T-helper 1 cell (primary cell): ENCODE results near the gene MRC1.

Experiments
- DNase-seq, 5 donors: peaks; one replicate each; pipeline ENCODE4 v3.0.0-alpha.2; 2012 to 2020

MRC1 gene

DNA sequence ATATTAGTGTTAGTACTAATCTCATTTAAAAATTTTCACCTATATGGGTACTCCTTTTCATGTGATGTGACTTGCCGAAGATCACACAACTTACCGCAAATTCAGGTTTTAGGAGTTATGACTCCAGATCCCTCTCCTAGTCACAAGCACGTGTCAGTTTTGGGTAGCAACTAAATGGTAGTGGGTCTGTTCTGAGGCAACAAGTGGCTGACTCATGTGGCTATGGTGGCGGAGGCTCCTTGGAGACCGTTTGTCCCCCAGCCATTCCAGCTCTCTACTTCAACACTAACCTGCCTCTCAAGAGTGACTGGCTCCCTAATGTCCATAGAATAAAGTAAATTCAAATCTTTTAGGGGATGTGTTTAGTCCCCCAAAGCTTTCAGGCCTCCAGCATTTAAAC, 39.5 kb downstream of the MRC1 start:
- no peak for DNase-seq

DNA sequence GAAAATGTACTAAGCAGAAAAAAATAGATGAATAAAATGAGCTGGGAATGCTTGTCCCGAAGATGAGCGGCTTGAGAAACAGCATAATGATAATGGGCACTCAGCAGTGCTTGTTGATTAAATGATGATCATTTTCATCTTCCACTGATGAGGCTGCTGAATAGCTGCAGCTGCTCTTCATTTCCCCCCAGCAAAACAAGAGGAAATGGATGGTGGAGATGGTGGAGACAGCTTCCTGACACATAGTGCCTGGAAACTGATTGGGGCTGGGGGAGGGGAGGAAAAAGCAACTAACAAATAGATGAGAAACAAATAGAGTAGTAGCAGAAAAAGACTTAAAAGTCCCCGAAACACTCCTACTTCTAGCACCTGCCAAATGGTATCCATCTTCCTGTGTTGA, 41.4 kb downstream of the MRC1 start:
- no peak for DNase-seq

DNA sequence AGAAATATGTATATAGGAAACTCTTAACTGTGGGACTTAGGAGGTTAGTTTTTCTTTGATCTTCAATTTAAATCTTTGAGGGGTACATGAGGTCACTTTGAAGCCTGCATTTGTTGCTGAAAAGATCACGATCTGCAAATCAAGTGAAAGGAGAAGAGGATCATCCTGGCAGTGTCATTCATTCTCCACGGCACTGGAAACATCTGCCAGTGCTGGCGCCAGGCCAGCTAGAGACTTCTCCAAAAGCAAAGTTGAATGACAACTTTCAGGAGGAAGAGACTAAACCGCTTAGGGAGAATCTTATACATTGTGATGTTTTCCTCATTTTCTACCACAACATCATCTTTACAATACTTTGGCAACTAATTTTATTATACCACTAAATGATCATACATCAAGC, 42.5 kb downstream of the MRC1 start:
- no peak for DNase-seq

DNA sequence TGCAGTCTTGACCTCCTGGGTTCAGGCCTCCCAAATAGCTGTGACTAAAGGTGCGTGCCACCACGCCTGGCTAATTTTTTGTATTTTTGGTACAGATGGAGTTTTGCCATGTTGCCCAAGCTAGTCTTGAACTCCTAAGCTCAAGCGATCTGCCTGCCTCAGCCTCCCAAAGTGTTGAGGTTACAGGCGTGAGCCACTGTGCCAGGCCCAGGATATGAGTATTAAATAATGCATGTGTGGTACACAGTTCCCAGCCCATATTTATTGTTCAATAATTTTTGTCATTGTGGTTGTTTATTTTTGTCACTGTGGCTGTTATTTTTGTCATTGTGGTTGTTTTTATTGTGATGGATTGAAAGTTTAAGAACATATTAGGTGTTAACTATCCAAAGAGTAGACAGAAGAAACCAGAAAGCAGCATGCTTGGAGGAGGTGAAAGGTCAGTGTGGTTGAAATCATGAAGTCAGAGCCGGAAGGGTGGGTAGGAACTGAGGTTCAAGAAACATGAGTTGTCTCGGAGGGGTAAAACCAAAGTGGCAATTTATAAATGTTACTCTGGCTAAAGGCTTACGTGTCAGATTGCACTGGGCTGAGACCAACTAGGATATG, 45.0 kb downstream of the MRC1 start:
- no peak for DNase-seq

DNA sequence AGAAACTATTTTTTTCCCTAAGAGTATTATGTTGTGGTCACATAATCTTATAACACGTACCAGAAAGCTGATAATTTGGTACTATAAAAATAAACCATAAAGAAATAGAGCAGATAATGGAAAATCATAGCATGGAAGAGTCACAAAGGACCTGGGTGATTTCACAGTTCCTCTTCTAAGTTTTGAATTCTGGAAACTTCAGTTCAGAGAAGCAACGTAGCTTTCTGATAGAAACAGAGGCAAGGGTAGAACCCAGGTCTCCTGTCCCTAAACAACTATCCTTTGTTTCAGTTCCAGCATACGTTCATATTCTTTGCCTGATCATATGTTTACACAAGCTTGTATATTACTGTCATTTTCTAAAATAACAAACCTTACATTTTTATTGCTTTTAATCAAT, 47.9 kb downstream of the MRC1 start:
- DNase-seq: no peak

DNA sequence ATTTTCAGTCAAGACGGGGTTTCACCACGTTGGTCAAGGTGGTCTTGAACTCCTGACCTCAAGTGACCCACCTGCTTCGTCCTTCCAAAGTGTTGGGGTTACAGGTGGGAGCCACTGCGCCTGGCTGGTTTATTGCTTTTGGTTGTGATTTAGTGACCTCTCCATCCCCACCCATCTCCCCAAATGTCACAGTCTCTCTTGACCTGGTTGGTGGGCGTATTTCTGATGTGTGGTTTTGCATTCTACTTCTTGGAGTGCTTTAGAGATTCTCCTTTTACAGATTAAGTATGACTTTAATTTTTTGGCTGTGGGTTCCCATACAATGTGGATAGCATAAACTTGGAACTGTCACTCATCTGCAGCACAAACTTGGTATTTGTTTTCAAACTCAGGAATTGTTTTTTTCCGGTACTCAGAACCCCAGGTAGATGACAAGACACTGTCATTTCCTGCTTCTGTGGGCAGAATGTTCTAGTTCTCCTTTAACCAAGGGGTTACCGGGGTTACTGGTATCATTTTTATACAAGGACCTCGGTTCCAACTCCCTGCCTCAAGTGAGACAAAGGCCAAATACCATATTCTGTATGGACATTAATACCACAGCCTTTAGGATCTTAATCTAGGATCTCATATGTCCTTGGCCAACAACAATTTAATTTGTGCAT, 50.5 kb downstream of the MRC1 start:
- DNase-seq: no peak

DNA sequence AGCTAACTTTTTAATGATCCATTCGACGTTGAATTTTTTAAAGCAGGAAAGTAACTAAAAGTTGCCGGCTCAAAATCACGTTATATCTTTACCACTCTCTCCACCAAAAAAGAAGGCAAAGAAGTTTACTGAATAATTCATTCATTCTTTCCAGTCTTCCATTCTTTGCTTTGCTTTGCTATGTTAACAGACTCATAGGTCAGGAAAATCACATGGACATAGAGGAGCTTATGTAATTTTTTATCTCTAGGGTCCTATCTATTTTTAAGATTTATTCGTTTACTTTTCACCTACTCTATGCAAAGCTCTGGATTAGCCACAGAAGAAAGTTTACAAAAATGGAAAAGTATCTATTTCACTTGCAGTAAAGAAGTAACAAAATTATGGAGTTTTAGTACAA, 52.6 kb downstream of the MRC1 start:
- no peak for DNase-seq

DNA sequence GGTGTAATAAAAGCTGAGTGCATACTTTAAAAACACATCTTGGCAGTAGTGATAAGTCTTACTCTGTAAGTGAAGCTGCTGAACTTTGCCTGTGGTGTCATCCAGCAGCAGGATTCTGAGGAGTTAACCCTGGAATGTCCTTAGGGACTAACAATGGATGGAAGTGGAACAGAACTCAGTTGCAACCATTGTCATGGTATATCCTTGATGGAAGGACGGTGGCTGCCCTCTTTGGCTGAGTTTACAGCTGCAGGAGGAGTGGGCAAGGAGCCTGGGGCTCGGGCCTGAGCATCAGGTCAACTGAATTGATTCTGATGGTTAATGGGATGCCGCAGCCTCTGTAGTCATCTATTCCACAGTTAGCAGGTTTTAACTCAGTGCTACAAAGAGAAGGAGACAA, 56.2 kb downstream of the MRC1 start:
- DNase-seq: no peak

DNA sequence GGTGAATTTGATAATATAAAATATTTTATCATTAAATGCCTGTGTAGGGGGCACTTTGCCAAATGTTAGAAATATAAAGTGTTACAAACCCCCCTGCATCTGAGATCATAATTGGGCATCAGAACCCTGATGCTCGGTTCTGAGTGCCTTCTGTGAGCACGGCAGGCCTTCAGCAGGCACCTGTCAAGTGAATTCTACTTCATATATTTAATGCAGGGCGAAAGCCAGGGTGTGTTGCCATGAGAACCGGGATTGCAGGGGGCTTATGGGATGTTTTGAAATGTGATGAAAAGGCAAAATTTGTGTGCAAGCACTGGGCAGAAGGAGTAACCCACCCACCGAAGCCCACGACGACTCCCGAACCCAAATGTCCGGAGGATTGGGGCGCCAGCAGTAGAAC, 57.2 kb downstream of the MRC1 start:
- no peak for DNase-seq

DNA sequence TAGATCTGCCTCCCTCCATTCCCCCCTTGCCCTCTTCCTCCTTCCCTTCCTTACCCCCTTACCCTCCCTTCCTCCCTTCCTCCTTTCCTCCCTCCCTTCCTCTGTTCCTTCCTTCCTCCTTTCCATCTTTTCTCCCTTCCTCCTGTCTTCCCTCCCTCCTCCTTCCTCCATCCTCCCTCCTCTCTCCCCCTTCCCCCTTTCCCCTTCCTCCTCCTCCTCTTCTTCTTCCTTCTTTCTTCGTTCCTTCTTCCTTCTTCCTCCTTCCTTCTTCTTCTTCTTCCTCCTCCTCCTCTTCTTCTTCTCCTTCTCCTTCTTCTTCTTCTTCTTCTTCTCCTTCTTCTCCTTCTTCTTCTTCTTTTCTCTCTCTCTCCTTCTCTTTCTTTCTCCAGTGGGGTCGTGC, 57.9 kb downstream of the MRC1 start:
- DNase-seq: no peak

DNA sequence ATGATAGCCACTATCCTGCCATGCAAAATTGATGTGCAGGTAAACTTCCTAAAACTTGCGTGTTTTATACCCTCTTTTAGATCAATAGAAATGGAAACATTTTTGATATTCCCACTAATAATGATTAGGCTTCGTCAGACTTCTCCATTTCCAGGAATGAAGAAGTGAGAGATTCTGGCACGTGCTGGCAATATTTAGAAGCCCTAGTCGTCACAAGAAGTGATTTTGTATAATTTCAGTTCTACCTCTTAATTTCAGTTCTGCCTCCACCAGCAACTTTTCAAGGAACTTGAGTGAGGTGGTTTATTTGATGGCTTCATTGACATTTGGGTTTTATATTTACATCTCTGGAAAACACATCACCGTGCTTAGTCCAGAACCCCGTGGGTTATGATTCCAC, 61.9 kb downstream of the MRC1 start:
- DNase-seq: no peak

DNA sequence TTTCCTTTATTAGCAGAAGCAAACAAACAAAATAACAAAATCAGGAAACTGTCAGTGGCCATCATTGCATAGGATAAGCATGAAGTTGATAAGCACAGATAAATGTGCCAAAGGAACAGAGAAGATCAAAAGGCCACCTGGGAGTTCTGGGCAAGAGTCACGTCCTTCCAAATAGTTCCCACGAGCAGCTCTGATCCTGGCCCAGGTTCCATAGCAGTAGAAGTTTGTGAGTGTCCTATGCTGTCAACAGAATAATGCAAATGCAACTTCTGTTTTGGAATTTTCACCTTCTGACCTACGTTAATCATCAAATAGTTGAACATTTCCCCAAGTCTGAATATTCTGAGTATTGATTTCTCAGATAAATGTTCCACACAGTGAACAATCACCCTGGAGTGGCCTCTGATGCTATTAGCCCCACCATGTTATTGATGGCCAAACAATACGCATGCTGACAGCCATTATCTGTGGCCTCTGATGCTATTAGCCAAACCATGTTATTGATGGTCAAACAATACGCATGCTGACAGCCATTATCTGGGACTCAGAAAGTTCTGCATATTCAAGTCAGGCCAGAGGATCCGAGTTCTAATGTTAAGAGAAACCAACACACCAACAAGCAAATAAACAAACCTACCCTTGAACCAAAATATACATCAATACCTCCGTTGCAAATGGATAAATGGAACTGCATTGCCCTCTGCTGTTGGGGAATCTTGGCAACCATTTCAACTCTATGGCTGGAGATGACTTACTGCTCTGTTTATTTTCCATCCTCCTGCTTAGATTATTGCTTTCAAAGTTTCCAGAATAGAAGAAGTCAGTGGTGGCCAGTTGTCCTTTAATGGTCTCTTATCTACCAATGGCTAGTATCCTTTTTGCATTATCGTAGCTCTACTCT, 63.3 kb downstream of the MRC1 start:
- no peak for DNase-seq

DNA sequence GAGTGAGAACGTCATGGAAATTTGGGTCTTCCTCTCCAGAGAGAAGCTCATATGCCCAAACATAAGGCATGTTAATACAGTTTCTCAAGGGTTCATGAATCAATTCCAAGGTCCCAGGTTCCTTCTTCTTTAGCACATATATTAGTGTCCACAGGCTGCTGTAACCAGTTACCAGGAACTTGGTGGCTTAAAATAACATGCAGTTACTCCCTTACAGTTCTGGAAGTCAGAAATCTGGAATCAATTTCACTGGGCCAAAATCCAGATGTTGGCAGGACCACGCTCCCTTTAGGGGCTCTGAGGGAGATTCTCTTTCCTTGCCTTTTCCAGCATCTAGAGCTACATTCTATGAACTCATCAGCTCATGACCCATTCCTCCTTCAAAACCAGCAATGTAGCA, 64.8 kb downstream of the MRC1 start:
- no peak for DNase-seq

DNA sequence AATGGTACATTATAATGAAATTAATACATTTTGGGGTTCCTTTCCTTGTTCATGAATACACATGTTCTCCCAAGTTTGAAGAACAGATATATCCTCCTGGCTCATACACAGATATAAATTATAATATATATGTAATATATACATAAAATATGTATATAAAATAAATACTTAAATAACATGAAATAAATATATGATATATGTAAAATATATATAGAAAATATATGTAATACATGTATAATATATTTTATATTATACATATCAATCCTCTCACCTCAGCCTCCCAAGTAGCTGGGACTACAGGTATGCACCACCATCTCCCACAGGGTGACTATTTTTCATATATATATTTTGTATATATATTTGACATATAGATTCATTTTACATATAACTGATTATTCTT, 68.0 kb downstream of the MRC1 start:
- DNase-seq: no peak

DNA sequence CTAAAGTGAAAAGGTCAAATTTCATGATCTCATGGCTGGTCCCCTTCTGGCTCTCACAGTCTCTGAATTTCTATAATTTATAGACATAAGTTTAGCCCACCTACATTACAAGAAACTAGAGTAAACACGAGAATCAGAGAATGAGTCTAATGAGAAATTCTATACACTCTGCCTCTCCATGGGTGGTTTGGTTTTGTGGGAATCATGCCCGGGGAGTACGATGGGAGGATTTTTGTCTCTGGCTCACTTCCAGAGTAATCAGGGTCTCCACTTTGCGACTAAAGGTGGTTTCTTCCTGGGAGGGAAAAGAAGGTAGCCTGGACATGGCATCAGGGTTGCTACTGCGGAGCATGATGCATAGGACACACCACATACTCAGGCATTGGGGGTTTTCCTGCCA, 69.7 kb downstream of the MRC1 start:
- DNase-seq: no peak

DNA sequence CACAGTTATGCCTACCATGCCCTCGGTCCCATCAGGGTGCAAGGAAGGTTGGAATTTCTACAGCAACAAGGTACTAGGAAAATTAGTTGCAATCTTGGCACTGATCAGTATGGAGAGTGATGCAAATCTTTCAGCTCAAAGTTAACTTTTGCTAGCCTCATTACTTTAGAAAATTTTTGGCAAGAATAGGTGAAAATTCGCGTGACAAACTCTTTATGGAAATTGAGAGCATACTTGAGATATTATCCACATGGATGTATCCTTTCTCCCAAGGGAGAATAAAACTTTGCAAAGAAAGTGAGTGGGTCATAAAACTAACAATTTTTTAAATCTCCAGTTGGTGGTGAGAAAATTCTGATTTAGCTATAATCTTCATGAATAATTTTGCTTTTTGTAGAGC, 71.5 kb downstream of the MRC1 start:
- no peak for DNase-seq

DNA sequence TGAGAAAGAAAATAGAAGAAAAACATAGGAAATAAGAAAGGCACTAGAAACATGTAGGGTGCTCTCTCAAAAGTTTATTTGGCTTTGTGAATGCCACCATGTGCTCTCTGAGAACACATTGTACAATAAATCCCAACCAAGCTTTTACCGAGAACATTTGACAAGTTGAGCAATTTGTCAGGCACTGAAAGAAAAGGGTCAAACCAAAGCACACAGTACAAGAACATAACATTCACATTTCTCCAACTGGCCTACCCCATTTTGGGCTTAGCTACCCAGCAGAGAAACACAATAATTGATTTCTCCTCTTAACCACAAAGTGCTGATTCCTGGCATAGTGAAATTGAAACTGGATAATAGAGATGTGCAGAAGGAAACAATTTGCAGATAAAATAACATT, 73.4 kb downstream of the MRC1 start:
- no peak for DNase-seq

DNA sequence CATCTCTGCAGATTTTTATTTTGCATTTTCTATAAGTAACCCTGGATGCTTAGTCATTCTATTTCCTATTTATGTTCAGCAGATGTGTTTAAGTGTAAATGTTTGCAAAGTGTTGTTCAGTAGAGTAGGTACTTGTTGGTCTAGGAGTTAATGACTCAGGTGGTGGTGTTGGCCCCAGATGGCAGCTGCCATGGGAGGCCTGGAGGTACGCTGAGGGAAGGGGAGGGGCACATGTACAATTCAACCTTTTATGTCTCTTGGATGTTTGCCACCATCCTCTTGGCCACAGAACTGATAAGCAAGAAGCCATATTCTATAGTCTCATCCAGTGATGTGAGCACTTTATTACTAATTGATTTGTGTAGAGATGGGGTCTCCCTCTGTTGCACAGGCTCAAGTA, 74.5 kb downstream of the MRC1 start:
- no peak for DNase-seq

DNA sequence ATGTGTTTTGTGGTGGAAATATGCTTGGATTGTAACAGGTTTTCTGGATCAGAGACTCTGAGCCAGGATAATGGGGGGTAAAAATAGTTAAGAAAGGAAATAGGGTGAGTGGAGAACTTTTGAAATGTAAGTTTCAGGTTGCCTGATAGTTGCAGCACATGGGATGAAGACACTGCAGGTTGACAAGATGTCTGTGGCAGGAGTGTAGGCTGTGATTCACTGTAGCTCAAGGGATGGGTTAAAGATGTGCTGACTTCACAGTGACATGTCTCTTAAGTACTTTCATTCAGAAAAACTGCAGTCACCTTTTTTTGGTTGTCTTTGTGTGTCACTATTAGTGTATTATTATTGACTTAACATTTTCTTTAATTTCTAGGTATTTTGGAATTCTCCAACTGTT, 79.0 kb downstream of the MRC1 start:
- no peak for DNase-seq

DNA sequence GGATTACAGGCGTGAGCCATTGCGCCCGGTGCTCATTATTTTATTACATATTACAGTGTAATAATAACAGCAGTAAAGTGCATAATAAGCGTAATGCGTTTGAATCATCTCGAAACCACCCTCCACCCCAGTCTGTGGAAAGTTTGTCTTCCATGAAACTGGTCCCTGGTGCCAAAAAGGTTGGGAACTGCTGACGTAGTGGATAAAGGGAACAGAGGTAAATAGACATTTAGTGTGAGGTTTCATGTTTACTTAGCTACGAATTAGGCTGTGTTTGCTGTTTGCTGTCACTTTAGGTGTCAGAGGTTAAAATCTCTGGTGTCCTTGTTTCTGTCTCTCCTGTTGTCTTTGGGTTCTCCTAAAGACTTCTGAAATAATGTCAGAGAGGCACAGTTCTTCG, 82.3 kb downstream of the MRC1 start:
- no peak for DNase-seq

DNA sequence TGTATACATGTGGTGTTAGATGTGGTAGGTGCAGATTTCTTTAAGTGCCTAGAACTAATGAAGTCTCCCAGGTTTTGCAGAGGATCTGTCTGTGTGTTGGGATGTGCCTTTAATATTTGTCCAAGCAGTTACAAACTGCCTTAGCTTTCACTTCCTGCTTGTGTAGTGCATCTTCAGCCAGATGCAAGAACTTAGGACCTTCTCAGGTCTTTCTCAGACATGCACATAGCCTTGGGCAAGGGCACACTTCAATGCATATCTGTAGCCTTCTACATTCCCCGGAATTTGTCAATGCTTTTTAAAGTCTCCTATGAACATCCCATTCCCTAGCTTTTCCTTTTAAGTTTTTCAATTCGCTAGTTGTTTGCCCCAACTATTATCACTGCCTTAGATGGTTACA, 95.4 kb downstream of the MRC1 start:
- no peak for DNase-seq

DNA sequence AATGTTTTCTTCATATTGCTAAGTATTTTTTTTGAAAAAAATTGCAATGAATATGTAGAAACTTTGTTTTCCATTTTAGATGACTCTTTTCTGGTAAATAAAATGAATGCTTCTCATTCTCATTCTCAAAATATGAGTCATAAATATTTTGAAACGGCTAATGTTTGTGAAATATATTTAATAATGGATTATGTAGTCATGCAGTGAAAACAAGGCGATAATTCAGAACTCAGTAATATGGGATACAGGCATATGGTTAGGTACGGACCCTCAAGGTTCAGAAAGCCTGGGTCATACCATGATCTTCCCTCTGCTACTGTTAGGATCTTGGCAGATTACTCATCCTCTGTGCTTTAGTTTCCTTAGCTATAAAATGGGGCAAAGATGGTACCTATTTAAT, 96.3 kb downstream of the MRC1 start:
- no peak for DNase-seq

DNA sequence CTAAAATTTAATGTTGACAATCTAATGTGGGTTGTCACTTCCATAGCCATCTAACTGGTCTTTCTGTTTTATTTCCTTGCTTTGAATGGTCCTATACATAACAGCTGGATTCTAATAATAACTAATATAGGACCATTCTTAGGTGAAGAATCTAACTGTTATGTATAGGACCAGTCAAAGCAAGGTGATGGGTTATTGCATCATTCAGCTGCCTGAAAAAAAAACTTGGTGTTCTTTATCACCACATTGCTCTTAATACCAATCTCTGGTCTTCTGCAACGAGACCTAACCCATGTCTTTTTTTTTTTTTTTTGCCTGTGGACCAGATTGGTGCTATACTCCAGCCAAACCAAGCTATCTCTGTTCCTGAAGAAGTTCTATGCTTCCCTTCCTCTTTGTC, 96.9 kb downstream of the MRC1 start:
- DNase-seq: no peak

DNA sequence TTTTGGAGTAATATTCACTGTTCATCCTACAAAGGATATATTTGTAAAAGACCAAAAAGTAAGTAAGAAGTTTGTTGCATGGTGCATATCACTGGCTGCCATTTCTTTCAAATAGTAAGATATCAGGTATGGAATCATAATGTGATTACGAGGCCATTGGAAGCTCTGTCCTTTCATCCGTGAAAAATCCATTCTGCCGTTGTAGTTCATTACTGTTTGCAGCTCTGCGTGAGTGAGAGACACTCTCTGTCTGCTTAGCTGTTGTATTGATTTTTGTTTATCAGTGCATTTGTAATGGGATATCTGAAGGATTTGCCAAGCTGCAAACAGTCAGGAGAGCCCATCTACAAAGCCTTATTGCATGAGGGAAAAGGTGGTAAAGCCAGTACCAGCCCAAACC, 98.5 kb downstream of the MRC1 start:
- DNase-seq: no peak
